HG03565 (cell line): ENCODE measurements around the gene IFNA16.
"Not testable (repeated sequence)": the region's sequence is repeated elsewhere in the genome, so short reads cannot be mapped to it uniquely, and the experiment has no call there.

Experiments
- ATAC-seq: cut with Tn5 transposase; IDR thresholded peaks from one replicate; pipeline ENCODE4 v1.9.1; 2021; ENCODE audit warnings: mild to moderate bottlenecking, moderate library complexity; ENCODE audit not compliant: unreplicated experiment

The IFNA16 gene

DNA sequence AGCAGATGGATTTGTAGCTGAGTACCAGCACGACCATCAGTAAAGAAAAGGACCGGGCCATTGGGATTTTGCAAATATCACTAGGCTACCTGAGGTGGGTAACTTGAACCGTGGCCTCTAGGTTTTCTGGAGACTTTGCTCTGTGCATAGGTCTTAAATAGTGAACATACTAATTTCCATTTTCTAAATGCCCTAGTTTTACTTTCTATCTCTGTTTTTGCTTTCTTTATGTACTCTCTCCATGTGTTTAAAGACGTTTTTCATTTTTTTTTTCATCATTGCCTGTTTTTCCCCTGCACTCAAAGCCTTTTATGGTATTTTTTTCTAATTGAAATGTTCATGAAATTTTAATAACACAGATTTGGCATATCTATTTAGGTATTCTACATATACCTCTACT, 15.0 kb downstream of the IFNA16 start, which contains the start of gene IFNA7:
TSS of gene IFNA7 (minus strand) at position 101 of the 400 bp plus-strand sequence. CDS start at position 61, 40 bp downstream.
- ATAC-seq, result not testable (repeated sequence)

DNA sequence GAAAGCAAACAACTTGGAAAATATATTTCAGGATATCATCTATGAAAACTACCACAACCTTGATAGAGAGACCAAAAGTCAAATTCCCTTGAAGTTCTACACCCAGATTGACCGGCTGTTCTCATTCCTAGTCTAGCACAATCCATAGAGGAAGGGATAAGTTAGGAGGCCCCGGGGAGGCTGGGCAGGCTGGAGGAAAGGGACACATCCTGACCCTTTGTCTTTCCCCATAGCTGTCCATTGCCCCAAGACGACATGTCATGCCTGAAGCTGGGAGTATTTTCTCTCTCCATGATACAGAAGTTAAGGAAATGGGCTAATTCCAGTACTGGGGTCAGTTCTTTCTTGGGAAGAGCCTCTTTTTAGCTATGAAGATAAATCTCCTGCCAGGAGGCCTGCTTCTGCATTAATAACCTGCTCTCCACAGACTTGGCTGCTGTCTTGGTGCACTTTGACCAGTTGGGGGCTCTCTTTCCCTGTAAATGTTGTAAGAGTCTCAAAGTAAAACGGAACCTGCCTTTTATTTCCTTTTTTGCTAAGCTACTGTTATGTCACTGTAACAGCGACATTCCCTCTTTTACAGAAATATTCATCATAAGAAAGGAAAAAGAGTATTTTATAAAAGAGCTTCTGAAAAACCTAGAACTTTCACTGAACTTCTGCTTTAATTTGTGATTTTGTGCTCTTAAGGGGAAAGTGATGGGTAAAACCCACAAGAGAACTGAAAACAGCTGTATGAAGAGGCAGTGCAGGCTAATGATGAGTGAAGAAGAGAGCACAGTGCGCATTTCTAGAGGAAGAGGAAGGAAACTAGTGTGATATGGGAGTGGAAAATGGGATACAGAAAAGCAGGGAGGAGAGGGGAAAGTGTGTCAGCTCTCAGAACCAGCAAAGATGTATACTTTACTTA, 22.0 kb downstream of the IFNA16 start:
- peak; percentile 91 for ATAC-seq

- ATAC-seq, result not testable (repeated sequence)
Observed at GRCh38 chr9:21187487-21187886, 29.6 kb downstream of the IFNA16 start, which contains the start of gene IFNA4. IFNA4 (minus strand) TSS chr9:21187587; CDS start chr9:21187531, 56 bp downstream.

- ATAC-seq, result peak; percentile 95
Observed at GRCh38 chr9:21182810-21183736, 34.0 kb downstream of the IFNA16 start.

DNA sequence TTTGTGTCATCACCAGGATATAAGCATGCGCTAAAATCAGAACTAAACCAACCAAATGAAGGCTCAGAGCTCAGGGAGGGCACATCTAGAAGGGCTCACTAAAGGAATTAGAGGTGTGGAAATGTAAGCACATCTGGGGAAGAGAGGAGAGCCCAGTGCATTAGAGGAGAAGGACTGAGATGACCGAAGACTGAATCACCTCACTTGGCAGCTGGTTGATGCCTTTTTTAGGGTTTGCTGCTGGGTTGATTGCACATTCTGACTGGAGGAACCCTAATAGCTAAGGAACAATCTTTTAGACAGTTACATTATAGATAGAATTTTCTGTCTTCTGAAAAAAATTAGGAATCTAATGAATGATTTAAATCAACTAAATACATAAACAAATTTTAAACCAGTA, 42.4 kb downstream of the IFNA16 start:
- no peak for ATAC-seq

GRCh38 chr9:21172156-21172555, 45.0 kb downstream of the IFNA16 start:
- ATAC-seq, result no peak

GRCh38 chr9:21171351-21171750, 45.8 kb downstream of the IFNA16 start:
- ATAC-seq, result no peak

GRCh38 chr9:21166560-21166959, 50.6 kb downstream of the IFNA16 start, which contains the start of gene IFNA21:
IFNA21 (minus strand) TSS chr9:21166660; CDS start chr9:21166612, 48 bp downstream.
- ATAC-seq, result not testable (repeated sequence)
